DOHH2 (cell line): Measurements from ENCODE around the gene COPS9.

Experiments used
- CTCF ChIP-seq: fragments of 200-600 bp; sonication (generic); IDR thresholded peaks from one replicate; pipeline ENCODE4 v1.5.1; 2014; ENCODE audit warnings: antibody characterized with exemption, mild to moderate bottlenecking, low read depth, low read length; ENCODE audit not compliant: poor library complexity, severe bottlenecking
- EZH2phosphoT487 ChIP-seq: fragments of 200-600 bp; sonication (generic); IDR thresholded peaks from 2 replicates; pipeline ENCODE4 v1.6.1; 2017; ENCODE audit warnings: borderline replicate concordance, mild to moderate bottlenecking, antibody characterized with exemption, low read length, moderate library complexity, mixed read lengths

GRCh38 chr2:240155745-240156390, 19.8 kb upstream of the COPS9 start:
- TF ChIP-seq CTCF (no peak), EZH2phosphoT487 (no peak)
